ENCODE measurements around the gene C4orf50.

GRCh38 chr4:5899396-5899795 is 118.8 kb downstream of the C4orf50 start:
- TF ChIP-seq CTCF (IDR thresholded peaks at IDR 0.05) (no peak), POLR2A (IDR thresholded peaks at IDR 0.05) (no peak)
